HepG2 (cell line): ENCODE results near the gene DYNC1LI1. TPM values are rescaled to one million over a fixed set of nuclear protein-coding genes. Genes with fewer than 3 reads are reported as not detected.

Experiments used
- DNMT1 ChIP-seq: sonication (generic); formaldehyde crosslinking; IDR thresholded peaks from 2 replicates; pipeline ENCODE4 v1.5.1; 2020; ENCODE audit warnings: mild to moderate bottlenecking, missing genetic modification reagents
- HOXD1 ChIP-seq: sonication (generic); formaldehyde crosslinking; IDR thresholded peaks from 2 replicates; pipeline ENCODE4 v1.5.0; 2020; ENCODE audit warnings: missing genetic modification reagents
- MAX ChIP-seq: IDR thresholded peaks from 2 replicates; pipeline ENCODE4 v1.6.1; 2012; ENCODE audit warnings: inconsistent platforms
- RXRA ChIP-seq: sonication (generic); formaldehyde crosslinking; IDR thresholded peaks from 2 replicates; pipeline ENCODE4 v1.5.1; 2020; ENCODE audit warnings: missing genetic modification reagents
- SMAD1 ChIP-seq: sonication (generic); formaldehyde crosslinking; IDR thresholded peaks from 2 replicates; pipeline ENCODE4 v1.4.0; 2020; ENCODE audit warnings: missing genetic modification reagents, low read depth, mild to moderate bottlenecking, borderline replicate concordance
- SOX5 ChIP-seq: IDR thresholded peaks from 2 replicates; pipeline ENCODE4 v1.6.1; 2016; ENCODE audit warnings: borderline replicate concordance
- SRF ChIP-seq: IDR thresholded peaks from 2 replicates; pipeline ENCODE4 v1.6.1; 2011; ENCODE audit warnings: mild to moderate bottlenecking, low read depth, low read length, moderate library complexity
- SRSF1 ChIP-seq: fragments of 200-400 bp; formaldehyde crosslinking; optimal IDR thresholded peaks from 2 replicates; pipeline ENCODE3; 2017; ENCODE audit warnings: mild to moderate bottlenecking, low read depth, low read length, moderate library complexity
- THAP11 ChIP-seq: IDR thresholded peaks from 2 replicates; pipeline ENCODE4 v1.6.1; 2016; ENCODE audit warnings: missing biosample characterization, missing genetic modification reagents
- ZNF142 ChIP-seq: sonication (generic); formaldehyde crosslinking; IDR thresholded peaks from 2 replicates; pipeline ENCODE4 v1.4.0; 2020; ENCODE audit warnings: missing genetic modification reagents
- ZNF256 ChIP-seq: sonication (generic); formaldehyde crosslinking; conservative IDR thresholded peaks from 2 replicates; pipeline ENCODE4 v1.4.0; 2020; ENCODE audit warnings: missing genetic modification reagents
- ZNF30 ChIP-seq: sonication (generic); formaldehyde crosslinking; IDR thresholded peaks from 2 replicates; pipeline ENCODE4 v1.5.0; 2020; ENCODE audit warnings: mild to moderate bottlenecking, missing genetic modification reagents
- ZNF512B ChIP-seq: sonication (generic); formaldehyde crosslinking; IDR thresholded peaks from 2 replicates; pipeline ENCODE4 v1.5.1; 2020; ENCODE audit warnings: missing genetic modification reagents, mild to moderate bottlenecking, borderline replicate concordance
- ZNF556 ChIP-seq: sonication (generic); formaldehyde crosslinking; IDR thresholded peaks from 2 replicates; pipeline ENCODE4 v1.4.0; 2020; ENCODE audit warnings: mild to moderate bottlenecking, missing genetic modification reagents, borderline replicate concordance
- ZNF749 ChIP-seq: sonication (generic); formaldehyde crosslinking; IDR thresholded peaks from 2 replicates; pipeline ENCODE4 v1.8.0; 2022; ENCODE audit warnings: mild to moderate bottlenecking, missing genetic modification reagents, moderate library complexity, borderline replicate concordance
- ZNF784 ChIP-seq: sonication (generic); formaldehyde crosslinking; IDR thresholded peaks from 2 replicates; pipeline ENCODE4 v1.5.1; 2020; ENCODE audit warnings: missing genetic modification reagents, mild to moderate bottlenecking, borderline replicate concordance
- polyA plus RNA-seq, 8 experiments: library from polyadenylated mRNA; depleted of rRNA in 3 of 8; stranded (reverse) in 7 of 8; unstranded in 1 of 8; fragments of >200 nt; fragmentation: Illumina TruSeq in 4 of 8; extraction: Trizol in 4 of 8; gene quantifications; 2 replicates each; pipeline versions ENCODE4 v1.2.1 to v1.2.3, GENCODE V29; 2011 to 2016; ENCODE audit warnings: low read depth in 4 of 8, missing spikeins in 1 of 8, mixed read lengths in 1 of 8; ENCODE audit not compliant: insufficient read depth in 1 of 8
- total RNA-seq, 5 experiments: library from RNA; depleted of rRNA; stranded (reverse); fragments of >200 nt; fragmentation: Illumina TruSeq; extraction: Trizol; gene quantifications; 2 replicates each; pipeline ENCODE4 v1.2.3, GENCODE V29; 2016; ENCODE audit warnings: low read depth in 1 of 5
- TF ChIP-seq, protein P1 (sequence below): sonication (generic); formaldehyde crosslinking; IDR thresholded peaks from 2 replicates; pipeline ENCODE4 v1.8.1; 2023; ENCODE audit warnings: missing genetic modification reagents, mild to moderate bottlenecking, borderline replicate concordance
- TF ChIP-seq, protein P2 (sequence below): sonication (generic); formaldehyde crosslinking; IDR thresholded peaks from 2 replicates; pipeline ENCODE4 v1.5.0; 2020; ENCODE audit warnings: missing genetic modification reagents

The DYNC1LI1 gene
- total and polyA plus RNA-seq, 2 of the 13 experiments (the other 11 are each of a cell fraction or from before 2014, with no cell fraction given), result 13.4 to 37.1 TPM

DNA sequence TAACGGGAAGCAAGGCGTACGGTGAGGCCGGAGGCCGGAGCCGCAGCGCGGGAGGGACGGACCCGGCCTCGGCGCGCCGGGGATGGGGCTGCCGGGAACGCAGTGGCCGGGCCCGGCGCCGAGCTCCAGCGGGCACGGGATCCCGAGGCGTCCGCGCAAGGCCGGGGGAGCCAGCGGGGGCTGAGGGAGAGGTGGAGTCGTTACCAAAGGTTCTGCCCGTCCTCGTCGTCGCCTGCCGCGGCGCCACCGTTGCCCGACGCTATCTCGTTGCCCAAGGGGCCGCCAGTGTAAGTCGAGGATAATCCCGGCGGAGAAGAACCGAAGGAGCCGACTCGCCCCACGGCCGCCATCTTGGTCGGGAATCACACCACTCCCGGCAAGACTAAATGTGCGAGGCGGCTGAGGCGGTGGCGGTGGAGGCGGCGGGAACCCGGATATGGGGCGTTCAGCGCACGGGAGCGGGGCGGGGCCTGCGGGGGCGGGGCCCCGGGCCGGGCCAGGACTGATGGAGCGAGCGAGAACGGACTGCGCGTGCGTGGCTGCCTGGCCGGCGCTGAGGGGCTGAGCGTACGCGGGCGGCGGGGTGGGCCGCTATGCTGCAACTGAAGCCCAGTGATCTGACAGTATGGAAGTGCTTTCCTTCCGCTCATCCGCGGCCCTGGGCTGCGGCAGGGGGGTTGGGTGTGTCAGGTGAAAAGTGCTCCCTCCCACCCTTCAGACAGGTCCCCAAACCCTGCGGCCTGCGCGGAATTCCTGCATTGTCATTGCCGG is at the start of gene DYNC1LI1 (continued):
- no peak for TF ChIP-seq ZNF142
- TF ChIP-seq ZNF30 (CRISPR knock-in tag), result no peak
- TF ChIP-seq SOX5 (CRISPR knock-in tag), result peak; percentile 40; the same call in 1 of the 2 replicates
- peak; percentile 55 for TF ChIP-seq THAP11 (CRISPR knock-in tag)
- TF ChIP-seq RXRA (CRISPR knock-in tag), result no peak
- no peak for TF ChIP-seq SRF
- TF ChIP-seq ZNF556 (CRISPR knock-in tag), result peak; percentile 68; the same call in 1 of the 2 replicates
- TF ChIP-seq SRSF1, result no peak
- TF ChIP-seq DNMT1 (CRISPR knock-in tag), result no peak
- TF ChIP-seq ZNF512B, result no peak
- TF ChIP-seq ZNF784 (CRISPR knock-in tag), result no peak
- no peak for TF ChIP-seq ZNF256 (CRISPR knock-in tag)
- TF ChIP-seq, protein P1, sequence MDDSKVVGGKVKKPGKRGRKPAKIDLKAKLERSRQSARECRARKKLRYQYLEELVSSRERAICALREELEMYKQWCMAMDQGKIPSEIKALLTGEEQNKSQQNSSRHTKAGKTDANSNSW (CRISPR knock-in tag), result peak; percentile 23; the same call in 1 of the 2 replicates
- TF ChIP-seq SMAD1 (CRISPR knock-in tag), result no peak; the same call in 1 of the 2 replicates
- TF ChIP-seq ZNF749 (CRISPR knock-in tag), result no peak; the same call in 1 of the 2 replicates
- TF ChIP-seq, protein P2, sequence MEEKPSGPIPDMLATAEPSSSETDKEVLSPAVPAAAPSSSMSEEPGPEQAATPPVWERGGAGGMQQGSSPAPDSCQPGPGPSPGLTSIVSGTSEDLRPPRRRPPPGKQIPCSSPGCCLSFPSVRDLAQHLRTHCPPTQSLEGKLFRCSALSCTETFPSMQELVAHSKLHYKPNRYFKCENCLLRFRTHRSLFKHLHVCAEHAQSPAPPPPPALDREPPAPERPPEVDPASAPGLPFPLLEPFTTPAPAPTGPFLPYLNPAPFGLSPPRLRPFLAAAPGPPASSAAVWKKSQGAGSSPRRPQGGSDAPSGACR (CRISPR knock-in tag), result no peak; the same call in 1 of the 2 replicates
- peak; percentile 29; the same call in 1 of the 2 replicates for TF ChIP-seq MAX
- TF ChIP-seq HOXD1 (CRISPR knock-in tag), result 0 out of 2 replicates have a peak, but pooled peaks have one; percentile 14
